Measurements from ENCODE around the gene FAM186B. TPM values are rescaled to one million over a fixed set of nuclear protein-coding genes. Genes with fewer than 3 reads are reported as not detected.

The FAM186B gene
- total and polyA plus RNA-seq, 2 donors (not counting 1 experiment from before 2014, with no cell fraction given) = 0.10 to 0.33 TPM

DNA sequence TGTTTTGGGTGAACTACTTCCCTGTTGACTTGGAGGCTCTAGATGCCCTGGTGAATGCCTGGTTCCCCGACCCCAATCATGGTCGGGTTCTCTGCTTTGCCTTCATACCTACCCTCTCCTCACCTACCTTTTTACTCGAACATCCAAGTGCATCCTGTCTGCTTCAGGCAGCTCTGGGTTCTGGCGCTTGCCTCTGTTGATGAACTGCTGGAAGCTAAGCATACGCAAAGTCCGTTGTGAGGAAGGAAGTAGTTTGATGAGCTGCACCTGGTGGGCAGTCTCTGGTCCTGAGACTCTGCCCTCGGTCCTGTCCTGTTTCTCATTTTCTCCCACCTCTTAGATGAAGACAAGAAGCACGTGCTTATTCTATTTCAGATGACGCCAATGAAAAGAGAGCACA lies 53.0 kb downstream of the FAM186B start:
- Histone ChIP-seq H3K79me2 (ENCODE audit: control insufficient read depth, insufficient read depth, low read length) (no peaks in the 10 kb centered on the region), H4K20me1 (ENCODE audit: control insufficient read depth, extremely low read depth, insufficient read depth, low read length) (no peaks in the 10 kb centered on the region), H3K9me3 (ENCODE audit: control insufficient read depth, insufficient read depth, low read depth, low read length) (no peaks in the 10 kb centered on the region), H3K27ac (ENCODE audit: insufficient read depth, low read length) (no peak overlapping the region), H3K4me2 (ENCODE audit: extremely low read depth, insufficient read depth, low read length) (no peak overlapping the region), H3K4me3 (replicated peaks in 1 of 4; ENCODE audit: control extremely low read depth in 1 of 4, insufficient read depth in 1 of 4, low read depth in 3 of 4, low read length in 4 of 4) (no peak overlapping the region), H3K27me3 (ENCODE audit: control insufficient read depth, insufficient read depth, low read length) (peaks cover 25% of the 10 kb centered on the region), H3K4me1 (ENCODE audit: control insufficient read depth, extremely low read depth, insufficient read depth, low read length) (no peaks in the 10 kb centered on the region), H2AFZ (ENCODE audit: low read length) (no peak overlapping the region), H3K36me3 (ENCODE audit: control insufficient read depth, insufficient read depth, low read length) (no peaks in the 10 kb centered on the region), H3K9ac (ENCODE audit: insufficient read depth, low read length) (no peak overlapping the region)
- DNase-seq (ENCODE audit: low read depth in 2 of 2) = no peak
- no peak for TF ChIP-seq EZH2 (IDR thresholded peaks at IDR 0.05; ENCODE audit: low read length, missing control alignments)
- TF ChIP-seq, protein P1, sequence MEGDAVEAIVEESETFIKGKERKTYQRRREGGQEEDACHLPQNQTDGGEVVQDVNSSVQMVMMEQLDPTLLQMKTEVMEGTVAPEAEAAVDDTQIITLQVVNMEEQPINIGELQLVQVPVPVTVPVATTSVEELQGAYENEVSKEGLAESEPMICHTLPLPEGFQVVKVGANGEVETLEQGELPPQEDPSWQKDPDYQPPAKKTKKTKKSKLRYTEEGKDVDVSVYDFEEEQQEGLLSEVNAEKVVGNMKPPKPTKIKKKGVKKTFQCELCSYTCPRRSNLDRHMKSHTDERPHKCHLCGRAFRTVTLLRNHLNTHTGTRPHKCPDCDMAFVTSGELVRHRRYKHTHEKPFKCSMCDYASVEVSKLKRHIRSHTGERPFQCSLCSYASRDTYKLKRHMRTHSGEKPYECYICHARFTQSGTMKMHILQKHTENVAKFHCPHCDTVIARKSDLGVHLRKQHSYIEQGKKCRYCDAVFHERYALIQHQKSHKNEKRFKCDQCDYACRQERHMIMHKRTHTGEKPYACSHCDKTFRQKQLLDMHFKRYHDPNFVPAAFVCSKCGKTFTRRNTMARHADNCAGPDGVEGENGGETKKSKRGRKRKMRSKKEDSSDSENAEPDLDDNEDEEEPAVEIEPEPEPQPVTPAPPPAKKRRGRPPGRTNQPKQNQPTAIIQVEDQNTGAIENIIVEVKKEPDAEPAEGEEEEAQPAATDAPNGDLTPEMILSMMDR (conservative IDR thresholded peaks at IDR 0.05 in 1 of 2, IDR thresholded peaks at IDR 0.05 in 1 of 2; ENCODE audit: low read depth in 1 of 2, low read length in 2 of 2) = no peak

DNA sequence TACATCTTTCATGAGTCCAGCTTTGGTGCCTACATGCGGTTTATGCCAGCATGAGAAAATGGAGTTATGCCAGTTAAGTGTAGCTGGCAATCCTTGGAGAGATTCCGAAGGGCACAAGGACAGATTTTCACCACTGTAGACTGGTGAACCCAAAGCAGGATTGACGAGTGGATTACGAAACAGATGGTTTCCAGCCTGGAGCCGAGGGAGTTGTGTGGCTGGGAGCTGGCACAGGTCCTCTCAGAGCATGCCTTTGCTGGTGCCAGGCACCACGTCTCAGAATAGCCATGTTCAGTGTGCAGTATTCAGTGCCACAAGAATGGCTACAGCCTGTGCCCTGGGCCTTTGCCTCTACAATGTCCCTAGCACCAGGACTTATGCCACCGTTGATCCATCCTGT lies 53.4 kb downstream of the FAM186B start:
- H3K27me3 ChIP-seq (ENCODE audit: control insufficient read depth, insufficient read depth, low read length) = peaks cover 28% of the 10 kb centered on the region
- DNase-seq (ENCODE audit: low read depth in 2 of 2) = no peak
- no peak for TF ChIP-seq EZH2 (IDR thresholded peaks at IDR 0.05; ENCODE audit: low read length, missing control alignments)
- TF ChIP-seq, protein P1 (conservative IDR thresholded peaks at IDR 0.05 in 1 of 2, IDR thresholded peaks at IDR 0.05 in 1 of 2; ENCODE audit: low read depth in 1 of 2, low read length in 2 of 2) = no peak
- H3K4me3 ChIP-seq (replicated peaks in 1 of 4; ENCODE audit: control extremely low read depth in 1 of 4, insufficient read depth in 1 of 4, low read depth in 3 of 4, low read length in 4 of 4) = no peak overlapping the region
- no peaks in the 10 kb centered on the region for H3K36me3 ChIP-seq (ENCODE audit: control insufficient read depth, insufficient read depth, low read length)
- H3K4me2 ChIP-seq (ENCODE audit: extremely low read depth, insufficient read depth, low read length) = no peak overlapping the region
- no peaks in the 10 kb centered on the region for H4K20me1 ChIP-seq (ENCODE audit: control insufficient read depth, extremely low read depth, insufficient read depth, low read length)
- no peak overlapping the region for H3K9ac ChIP-seq (ENCODE audit: insufficient read depth, low read length)
- no peaks in the 10 kb centered on the region for H3K9me3 ChIP-seq (ENCODE audit: control insufficient read depth, insufficient read depth, low read depth, low read length)
- H3K4me1 ChIP-seq (ENCODE audit: control insufficient read depth, extremely low read depth, insufficient read depth, low read length) = no peaks in the 10 kb centered on the region
- no peaks in the 10 kb centered on the region for H3K79me2 ChIP-seq (ENCODE audit: control insufficient read depth, insufficient read depth, low read length)
- H3K27ac ChIP-seq (ENCODE audit: insufficient read depth, low read length) = no peak overlapping the region
- no peak overlapping the region for H2AFZ ChIP-seq (ENCODE audit: low read length)

DNA sequence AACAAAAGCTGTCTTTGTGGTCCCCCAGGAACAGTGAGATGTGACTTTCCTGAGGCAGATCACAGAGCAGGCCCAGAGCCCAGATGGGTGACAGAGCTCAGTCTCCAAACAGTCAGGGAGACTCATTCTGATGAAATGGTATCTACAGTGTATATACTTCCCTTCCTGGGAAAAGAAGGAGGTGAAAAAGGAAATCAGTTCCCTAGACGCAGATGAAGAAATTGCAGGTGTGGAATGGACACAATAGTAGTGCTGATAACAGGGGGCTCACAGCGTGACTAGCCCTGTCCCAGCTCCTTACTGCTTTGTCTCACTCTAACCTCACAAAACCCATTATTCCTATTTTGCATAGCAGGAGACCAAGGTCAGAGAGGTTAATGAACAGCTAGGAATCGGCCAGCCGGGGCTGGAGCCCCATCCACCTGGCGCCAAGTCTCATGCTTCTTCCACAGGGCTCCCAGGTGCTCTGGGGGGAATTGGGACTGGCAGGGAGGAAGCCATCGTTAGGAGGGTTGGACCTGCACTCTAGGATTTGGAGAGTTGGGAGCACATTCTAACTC lies 54.7 kb downstream of the FAM186B start:
- TF ChIP-seq, protein P1 (conservative IDR thresholded peaks at IDR 0.05 in 1 of 2, IDR thresholded peaks at IDR 0.05 in 1 of 2; ENCODE audit: low read depth in 1 of 2, low read length in 2 of 2) = no peak
- TF ChIP-seq EZH2 (IDR thresholded peaks at IDR 0.05; ENCODE audit: low read length, missing control alignments) = no peak
- Histone ChIP-seq H3K27ac (ENCODE audit: insufficient read depth, low read length) (no peak overlapping the region), H3K4me1 (ENCODE audit: control insufficient read depth, extremely low read depth, insufficient read depth, low read length) (no peaks in the 10 kb centered on the region), H3K79me2 (ENCODE audit: control insufficient read depth, insufficient read depth, low read length) (no peaks in the 10 kb centered on the region), H4K20me1 (ENCODE audit: control insufficient read depth, extremely low read depth, insufficient read depth, low read length) (no peaks in the 10 kb centered on the region), H3K4me2 (ENCODE audit: extremely low read depth, insufficient read depth, low read length) (no peak overlapping the region), H2AFZ (ENCODE audit: low read length) (no peak overlapping the region), H3K4me3 (replicated peaks in 1 of 4; ENCODE audit: control extremely low read depth in 1 of 4, insufficient read depth in 1 of 4, low read depth in 3 of 4, low read length in 4 of 4) (no peak overlapping the region), H3K9me3 (ENCODE audit: control insufficient read depth, insufficient read depth, low read depth, low read length) (no peaks in the 10 kb centered on the region), H3K27me3 (ENCODE audit: control insufficient read depth, insufficient read depth, low read length) (peaks cover 32% of the 10 kb centered on the region), H3K9ac (ENCODE audit: insufficient read depth, low read length) (no peak overlapping the region), H3K36me3 (ENCODE audit: control insufficient read depth, insufficient read depth, low read length) (no peaks in the 10 kb centered on the region)
- DNase-seq (ENCODE audit: low read depth in 2 of 2) = no peak

Measured in fibroblast of lung (primary cell).